Adrenal gland (tissue), 5 donors: ENCODE data around the gene MAML3.

Experiments
- CTCF ChIP-seq, 6 experiments: fragments of 450-650 bp in 4 of 6; fragments of 200-600 bp in 2 of 6; sonication (generic) in 1 of 6; IDR thresholded peaks; 1 replicate in 5 of 6; 2 replicates in 1 of 6; pipeline versions ENCODE4 v1.5.1 to v1.8.0; 2016 to 2021; ENCODE audit warnings: antibody characterized with exemption in 6 of 6, mild to moderate bottlenecking in 2 of 6, moderate library complexity in 1 of 6
- POLR2A ChIP-seq, 2 donors: fragments of 450-650 bp; IDR thresholded peaks; one replicate each; pipeline ENCODE4 v1.6.1; 2017; ENCODE audit warnings: antibody characterized with exemption in 2 of 2, mild to moderate bottlenecking in 2 of 2, moderate library complexity in 1 of 2
- donor health status: DM: no; HTN: no; CAD: no.

- no peak for TF ChIP-seq POLR2A (IDR thresholded peaks at IDR 0.05)
- no peak for TF ChIP-seq CTCF (IDR thresholded peaks at IDR 0.05)
These were observed 468.8 kb downstream of the MAML3 start for GRCh38 chr4:139685180-139685579.
